H1 (cell line): Measurements from ENCODE around the gene LRRC45. TPM values are rescaled to one million over a fixed set of nuclear protein-coding genes. Genes with fewer than 3 reads are reported as not detected.

Experiments
- BCL11A ChIP-seq, 2 experiments: IDR thresholded peaks; one replicate each; pipeline ENCODE4 v1.6.1; 2011; ENCODE audit warnings: low read depth in 2 of 2, low read length in 2 of 2, mild to moderate bottlenecking in 2 of 2
- MAX ChIP-seq: IDR thresholded peaks from 2 replicates; pipeline ENCODE4 v1.6.1; 2012; ENCODE audit warnings: inconsistent platforms
- POU5F1 ChIP-seq: IDR thresholded peaks from 2 replicates; pipeline ENCODE4 v1.6.1; 2011; ENCODE audit warnings: low read depth, mild to moderate bottlenecking, low read length, moderate library complexity
- SIRT6 ChIP-seq: IDR thresholded peaks from one replicate; pipeline ENCODE4 v1.7.1; 2012; ENCODE audit warnings: low read length, inconsistent platforms
- polyA plus RNA-seq, 7 experiments: library from polyadenylated mRNA; depleted of rRNA in 3 of 7; stranded (reverse) in 5 of 7; unstranded in 2 of 7; fragments of >200 nt in 5 of 7; fragments of 200-250 nt in 2 of 7; gene quantifications; 1 replicate in 5 of 7; 2 replicates in 1 of 7; 4 replicates in 1 of 7; pipeline versions ENCODE4 v1.2.1 to v1.2.3, GENCODE V29; 2011 to 2013; ENCODE audit warnings: missing spikeins in 2 of 7, mixed read lengths in 2 of 7
- total RNA-seq: library from RNA; stranded (reverse); fragmentation: NEBNext Ultra II Directional; extraction: Animal tissue kit (Norgen Biotek cat#: 25700); gene quantifications from 2 replicates; pipeline ENCODE4 v1.2.1, GENCODE V29; 2021

Gene LRRC45
- total and polyA plus RNA-seq, 2 of the 8 experiments (the other 6 are each of a cell fraction or from before 2014, with no cell fraction given) = 11.5 to 29.0 TPM

DNA sequence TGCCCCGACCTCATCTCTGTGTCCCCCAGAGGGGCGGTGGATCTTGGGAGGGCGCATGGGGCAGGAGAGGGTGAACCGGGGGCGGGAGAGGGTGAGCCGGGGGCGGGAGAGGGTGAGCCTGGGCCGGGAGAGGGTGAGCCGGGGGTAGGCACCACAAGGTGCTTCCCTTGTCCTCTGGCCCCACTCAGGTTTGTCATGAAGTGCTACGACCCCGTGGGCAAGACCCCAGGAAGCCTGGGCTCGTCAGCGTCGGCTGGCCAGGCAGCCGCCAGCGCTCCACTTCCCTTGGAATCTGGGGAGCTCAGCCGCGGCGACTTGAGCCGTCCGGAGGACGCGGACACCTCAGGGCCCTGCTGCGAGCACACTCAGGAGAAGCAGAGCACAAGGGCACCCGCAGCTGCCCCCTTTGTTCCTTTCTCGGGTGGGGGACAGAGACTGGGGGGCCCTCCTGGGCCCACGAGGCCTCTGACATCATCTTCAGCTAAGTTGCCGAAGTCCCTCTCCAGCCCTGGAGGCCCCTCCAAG is 26.8 kb upstream of the LRRC45 start (continued):
- TF ChIP-seq POU5F1 (no peak), MAX (no peak), SIRT6 (no peak), BCL11A (IDR thresholded peaks at IDR 0.05; ENCODE audit: low read depth in 2 of 2, low read length in 2 of 2) (no peak)
